Omental fat pad (tissue), 4 donors: Measurements from ENCODE around the gene ALK. TPM values are rescaled to one million over a fixed set of nuclear protein-coding genes. Genes with fewer than 3 reads are reported as not detected.

ENCODE experiments used
- ATAC-seq: fragments of 150-250 bp; one replicate; pipeline ENCODE4 v1.9.1; 2016; ENCODE audit warnings: mild to moderate bottlenecking, moderate library complexity; ENCODE audit not compliant: low FRiP score
- DNase-seq: peaks from one replicate; pipeline ENCODE4 v3.0.0-alpha.2; 2019; ENCODE audit warnings: low spot score
- total RNA-seq, 4 donors: library from RNA; depleted of rRNA; stranded (reverse); fragments of >200 nt; gene quantifications; one replicate each; pipeline ENCODE4 v1.1.0, GENCODE V29; 2016
- TF ChIP-seq, protein P1 (sequence below), 3 donors: fragments of 450-650 bp; IDR thresholded peaks; one replicate each; pipeline ENCODE4 v1.5.1; 2016 to 2017; ENCODE audit warnings: antibody characterized with exemption in 3 of 3, mild to moderate bottlenecking in 3 of 3, moderate library complexity in 2 of 3

The ALK gene
- total RNA-seq, 4 donors from 2014 or later = 0.12 to 2.2 (median 0.44) TPM; not detected in 1

DNA sequence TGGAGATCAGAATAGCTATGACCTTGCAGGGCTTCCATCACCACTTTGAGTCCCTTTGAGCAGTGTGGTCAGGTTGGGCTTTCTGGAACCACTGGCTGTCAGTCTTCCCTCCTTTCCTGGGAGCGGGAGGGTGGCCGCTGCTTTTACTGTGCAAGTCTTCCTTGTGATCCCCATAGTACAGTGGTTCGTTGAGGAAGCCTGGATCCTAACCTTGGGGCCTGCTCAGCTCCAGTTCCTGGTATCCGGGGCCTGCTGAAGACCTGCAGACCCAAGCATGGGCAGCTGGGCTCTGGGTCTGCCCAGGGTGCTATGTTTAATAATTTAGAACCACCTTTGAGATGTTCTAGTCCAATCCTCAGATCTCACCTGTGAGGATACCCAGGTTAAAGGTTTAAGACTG lies 702.0 kb downstream of the ALK start:
- TF ChIP-seq, protein P1, sequence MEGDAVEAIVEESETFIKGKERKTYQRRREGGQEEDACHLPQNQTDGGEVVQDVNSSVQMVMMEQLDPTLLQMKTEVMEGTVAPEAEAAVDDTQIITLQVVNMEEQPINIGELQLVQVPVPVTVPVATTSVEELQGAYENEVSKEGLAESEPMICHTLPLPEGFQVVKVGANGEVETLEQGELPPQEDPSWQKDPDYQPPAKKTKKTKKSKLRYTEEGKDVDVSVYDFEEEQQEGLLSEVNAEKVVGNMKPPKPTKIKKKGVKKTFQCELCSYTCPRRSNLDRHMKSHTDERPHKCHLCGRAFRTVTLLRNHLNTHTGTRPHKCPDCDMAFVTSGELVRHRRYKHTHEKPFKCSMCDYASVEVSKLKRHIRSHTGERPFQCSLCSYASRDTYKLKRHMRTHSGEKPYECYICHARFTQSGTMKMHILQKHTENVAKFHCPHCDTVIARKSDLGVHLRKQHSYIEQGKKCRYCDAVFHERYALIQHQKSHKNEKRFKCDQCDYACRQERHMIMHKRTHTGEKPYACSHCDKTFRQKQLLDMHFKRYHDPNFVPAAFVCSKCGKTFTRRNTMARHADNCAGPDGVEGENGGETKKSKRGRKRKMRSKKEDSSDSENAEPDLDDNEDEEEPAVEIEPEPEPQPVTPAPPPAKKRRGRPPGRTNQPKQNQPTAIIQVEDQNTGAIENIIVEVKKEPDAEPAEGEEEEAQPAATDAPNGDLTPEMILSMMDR (IDR thresholded peaks at IDR 0.05) = no peak
- DNase-seq = no peak
- ATAC-seq = no peak

DNA sequence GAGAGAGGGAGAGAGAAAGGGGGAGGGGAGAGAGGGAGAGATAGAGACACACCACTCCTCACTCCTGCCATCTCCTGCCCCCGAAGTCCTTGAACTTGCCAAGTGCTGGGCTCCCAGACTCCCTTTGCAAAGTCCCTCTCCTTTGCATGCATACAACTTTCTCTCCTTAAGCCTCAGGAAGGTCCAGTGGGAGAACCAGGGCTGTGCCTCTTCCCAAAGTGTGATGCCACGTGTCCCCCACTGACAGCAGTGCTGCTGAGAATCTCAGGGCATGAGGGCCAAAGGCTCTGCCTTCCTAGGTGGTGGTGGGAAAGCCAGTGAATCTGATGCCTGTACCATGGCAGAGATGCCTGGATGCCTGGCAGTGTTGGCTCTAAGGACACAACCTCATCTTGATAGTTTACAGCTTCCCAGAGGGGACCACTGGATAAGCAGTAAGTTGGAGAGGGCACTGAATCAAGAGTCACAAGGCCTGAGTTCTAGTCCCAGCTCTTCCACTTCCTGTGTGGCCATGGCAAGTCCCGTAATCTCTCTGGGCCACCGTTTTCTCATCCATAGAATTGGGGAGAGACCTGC lies 702.7 kb downstream of the ALK start:
- no peak for DNase-seq
- no peak for ATAC-seq
- TF ChIP-seq, protein P1 (IDR thresholded peaks at IDR 0.05) = no peak

DNA sequence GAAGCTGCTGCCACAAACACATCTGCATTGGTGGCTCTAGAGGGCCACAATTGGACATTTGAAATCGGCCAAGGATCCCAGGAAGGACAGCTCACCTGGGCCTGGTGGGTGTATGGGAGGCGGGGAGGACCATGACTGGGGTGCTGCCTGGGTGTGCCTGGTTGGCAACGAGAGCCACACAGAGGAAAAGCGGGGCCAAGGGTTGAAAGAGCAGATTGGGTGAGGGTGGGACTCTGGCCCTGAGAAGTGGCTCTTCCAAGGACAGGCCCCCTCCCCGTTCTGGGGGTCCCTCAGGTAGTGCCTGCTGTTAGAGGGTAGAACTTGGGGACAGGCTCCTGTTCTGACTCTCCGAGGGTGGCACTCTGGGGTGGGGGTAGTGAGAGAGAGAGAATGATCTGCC lies 703.3 kb downstream of the ALK start:
- DNase-seq = no peak
- TF ChIP-seq, protein P1 (IDR thresholded peaks at IDR 0.05) = no peak
- ATAC-seq = no peak

DNA sequence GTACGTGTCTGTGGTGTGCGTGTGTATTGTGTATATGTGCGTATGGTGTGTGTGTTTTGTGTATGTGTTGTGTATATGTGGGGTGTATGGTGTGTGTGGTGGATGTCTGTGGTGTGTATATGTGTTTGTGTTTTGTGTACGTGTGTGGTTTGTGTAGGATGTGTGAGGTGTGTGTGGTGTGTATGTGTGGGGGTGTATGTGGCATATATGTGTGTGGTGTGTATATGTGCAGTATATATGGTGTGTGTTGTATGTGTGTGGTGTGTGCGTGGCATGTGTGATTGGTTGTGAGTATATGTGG lies 704.8 kb downstream of the ALK start:
- DNase-seq = no peak
- TF ChIP-seq, protein P1 (IDR thresholded peaks at IDR 0.05) = no peak
- ATAC-seq = peak; percentile 23

DNA sequence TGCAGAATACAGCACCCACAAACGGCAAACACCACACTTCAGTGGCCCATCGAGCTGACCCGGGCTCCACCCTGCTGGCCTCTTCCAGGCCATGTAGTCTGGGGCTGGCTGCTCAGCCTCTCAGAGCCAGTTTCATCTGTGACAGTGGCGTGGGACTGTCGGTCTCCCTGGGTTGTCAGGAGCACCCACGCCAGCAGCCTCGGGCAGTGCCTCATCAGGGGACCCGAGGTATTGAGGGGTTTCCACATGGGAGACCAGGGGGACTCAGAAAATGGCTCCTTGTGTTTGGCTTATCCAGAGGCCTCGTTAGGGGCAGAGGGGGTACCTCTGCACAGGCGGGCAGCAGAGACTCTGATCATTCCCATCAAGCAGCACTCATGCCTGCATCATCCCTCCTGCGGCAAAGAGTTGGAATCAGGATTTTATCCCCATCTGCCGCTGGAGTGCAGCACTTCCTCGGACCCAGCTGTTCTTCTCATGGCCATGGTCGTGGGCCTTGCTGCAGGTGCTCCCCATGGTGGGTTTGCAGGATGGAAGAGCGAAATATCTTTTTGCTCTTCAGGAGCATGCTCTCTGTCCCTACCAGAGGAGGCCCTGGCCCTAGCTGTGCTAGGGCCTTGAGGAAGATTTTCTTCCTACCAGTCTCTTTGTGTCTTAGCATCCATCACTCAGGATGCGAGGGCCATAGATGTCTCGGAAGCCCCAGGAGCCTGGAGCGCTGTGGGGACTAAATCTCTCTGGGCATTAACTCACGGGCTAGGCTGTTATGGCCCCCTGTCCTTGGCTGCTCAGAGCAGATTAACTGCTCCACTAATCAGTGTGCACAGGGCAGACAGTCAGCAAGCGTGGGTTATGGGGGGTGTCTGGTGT lies 705.4 kb downstream of the ALK start:
- peak; percentile 19 for ATAC-seq

DNA sequence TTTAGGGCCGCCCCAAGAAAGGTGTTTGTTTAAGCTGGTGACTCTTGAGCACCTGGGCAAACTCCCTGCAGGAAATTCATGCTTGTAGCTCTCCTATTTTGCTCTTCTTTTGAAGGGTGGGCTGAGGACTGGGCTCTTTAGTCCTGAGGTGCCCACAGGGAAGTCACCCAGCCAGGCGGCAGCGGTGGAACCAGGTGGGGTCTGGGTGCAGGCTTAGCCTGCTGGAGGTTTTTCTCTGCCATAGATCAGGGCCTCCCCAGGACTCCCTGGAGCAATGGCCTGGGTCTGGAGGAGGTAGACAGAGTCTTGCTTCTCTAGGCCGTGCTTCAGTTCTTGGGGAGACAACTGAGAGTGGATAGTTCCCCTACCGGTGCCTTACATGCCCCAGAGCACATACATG lies 706.3 kb downstream of the ALK start:
- TF ChIP-seq, protein P1 (IDR thresholded peaks at IDR 0.05) = no peak
- ATAC-seq = no peak
- no peak for DNase-seq

More for the DNA sequence above, 705.4 kb downstream of the ALK start:
- TF ChIP-seq, protein P1 (IDR thresholded peaks at IDR 0.05) = no peak
- DNase-seq = no peak

DNA sequence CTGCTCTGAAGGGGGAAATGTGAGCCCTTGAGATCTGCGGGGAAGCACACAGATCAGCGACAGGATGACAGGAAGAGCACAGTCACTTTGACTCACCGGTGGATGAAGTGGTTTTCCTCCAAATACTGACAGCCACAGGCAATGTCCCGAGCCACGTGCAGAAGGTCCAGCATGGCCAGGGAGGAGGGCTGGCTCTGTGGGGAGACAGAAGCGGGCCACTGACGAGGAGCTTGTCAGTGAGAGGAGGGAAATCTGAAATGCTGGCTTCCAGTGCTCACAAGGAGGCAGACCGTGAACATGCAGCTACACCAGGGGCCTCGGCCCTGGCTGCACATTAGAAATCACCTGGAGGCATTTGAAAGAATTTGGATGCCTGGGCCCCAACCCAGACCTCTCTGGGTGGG lies 707.5 kb downstream of the ALK start:
- DNase-seq (no peak), ATAC-seq (no peak)

More for the DNA sequence above, 707.5 kb downstream of the ALK start:
- TF ChIP-seq, protein P1 (IDR thresholded peaks at IDR 0.05) = no peak
